HG03442 (cell line): ENCODE results near the gene PLXNC1.
A peak's percentile ranks its signal among the peaks of the same experiment; 100 is the strongest.
"Not testable (repeated sequence)": the region's sequence is repeated elsewhere in the genome, so short reads cannot be mapped to it uniquely, and the experiment has no call there.

Experiments
- ATAC-seq: cut with Tn5 transposase; IDR thresholded peaks from one replicate; pipeline ENCODE4 v1.9.1; 2021; ENCODE audit warnings: mild to moderate bottlenecking, moderate library complexity; ENCODE audit not compliant: unreplicated experiment

PLXNC1 gene

DNA sequence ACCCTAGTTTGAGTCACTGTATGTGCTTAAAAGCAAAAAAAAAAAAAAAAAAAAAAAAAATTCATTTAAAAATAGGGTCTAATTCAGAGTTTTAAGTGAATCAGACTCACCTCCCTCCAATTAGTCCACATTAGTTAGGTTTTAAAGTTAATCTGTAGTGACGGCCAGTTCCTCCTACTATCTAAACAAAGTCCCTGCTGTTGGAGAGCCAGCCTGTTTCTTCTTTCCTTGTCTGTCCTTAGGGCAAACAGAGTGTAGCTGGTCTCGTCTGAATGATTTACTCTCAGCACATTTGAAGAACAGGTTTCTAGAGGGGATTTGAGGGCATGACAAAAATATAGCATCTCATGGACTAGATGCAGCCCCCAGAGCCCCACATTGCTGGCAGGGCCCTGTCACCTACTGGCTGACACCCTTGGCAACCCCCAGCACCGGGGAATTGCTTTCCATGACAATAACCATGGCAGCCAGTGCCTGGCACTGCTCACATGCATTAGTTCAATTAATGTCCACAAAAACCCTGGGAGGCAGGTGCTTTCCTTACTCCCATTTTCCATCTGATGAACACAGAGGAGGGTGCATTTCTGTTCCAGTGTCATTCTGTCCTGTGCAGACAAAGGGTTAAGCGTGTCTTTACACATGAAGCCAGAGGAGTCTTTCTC is 138.3 kb downstream of the PLXNC1 start:
- ATAC-seq, result no peak

DNA sequence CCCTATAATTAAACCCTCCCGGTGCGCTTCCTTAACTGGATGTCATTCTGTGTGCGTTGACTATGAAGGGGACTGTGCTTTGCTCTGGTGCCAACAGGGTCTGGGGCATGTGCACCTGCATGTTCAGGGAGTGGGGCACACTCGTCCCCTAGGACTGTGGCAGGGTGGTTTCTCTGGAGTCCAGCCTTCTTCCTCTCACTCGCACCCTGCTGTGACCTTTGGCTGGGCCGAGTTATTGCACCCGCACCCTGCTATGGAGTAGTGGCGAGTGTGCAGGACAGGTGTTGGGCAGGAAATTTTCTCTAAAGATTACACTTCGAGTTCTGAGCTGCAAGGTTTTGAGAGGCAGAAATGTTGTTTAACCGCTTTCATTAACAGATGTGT is 138.9 kb downstream of the PLXNC1 start:
- no peak for ATAC-seq

DNA sequence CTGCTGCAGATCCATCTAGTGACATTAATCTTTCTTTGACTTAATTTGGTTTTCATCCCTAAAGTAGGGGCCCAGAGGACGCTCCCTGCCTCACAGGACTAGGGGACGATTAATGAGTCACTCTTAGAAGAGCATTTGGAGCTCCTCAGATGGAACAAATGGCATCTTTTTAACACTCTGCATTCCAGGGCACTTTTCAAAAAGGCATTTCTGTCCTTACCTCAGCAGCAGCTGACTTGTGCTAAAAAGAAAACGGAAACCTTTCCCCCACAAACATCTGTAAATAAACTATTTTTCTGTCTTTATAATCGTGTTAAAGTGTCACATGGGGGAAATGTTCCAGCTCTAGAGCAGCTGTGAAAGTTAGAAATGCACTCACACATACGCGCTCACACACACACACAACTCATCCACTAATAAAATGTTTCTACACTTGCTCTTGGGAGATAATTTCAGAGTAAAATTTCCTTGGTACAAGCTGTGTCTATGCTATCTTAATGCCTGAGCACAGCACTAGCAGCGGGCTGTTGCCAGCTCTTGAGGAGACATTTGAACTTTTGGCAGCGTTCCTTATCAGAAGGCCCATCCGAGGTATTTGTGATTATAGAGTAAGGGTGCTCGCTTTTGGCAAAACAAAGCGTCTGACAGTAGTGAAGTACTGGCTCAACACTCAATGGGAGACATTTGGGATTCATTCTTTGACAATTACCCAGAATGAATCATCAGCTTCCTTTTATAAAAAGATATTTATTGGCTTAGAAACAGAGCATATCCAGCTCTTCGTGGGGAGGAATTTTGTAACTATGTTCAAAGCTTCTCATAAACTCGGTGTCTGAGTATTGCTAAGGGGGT is 141.3 kb downstream of the PLXNC1 start:
- no peak for ATAC-seq

DNA sequence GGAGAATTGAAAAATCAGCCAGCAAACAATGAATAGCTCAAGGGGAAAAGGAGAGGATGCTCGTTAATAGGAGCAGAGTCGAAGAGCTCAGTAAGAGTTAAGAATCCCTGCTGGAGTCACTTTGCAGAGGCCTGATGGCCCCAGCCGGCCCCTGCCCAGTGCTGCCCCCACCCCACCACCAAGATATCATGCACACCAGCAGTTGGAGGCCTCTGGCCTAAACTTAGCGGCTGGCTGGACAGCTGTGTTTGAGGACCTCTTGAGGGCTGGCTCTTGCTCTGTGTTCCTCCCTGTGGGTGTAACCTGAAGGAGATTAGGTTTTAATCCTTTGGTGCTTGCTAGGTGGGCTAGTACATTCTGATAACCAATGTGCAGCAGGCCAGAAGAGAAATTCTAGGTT is 142.0 kb downstream of the PLXNC1 start:
- no peak for ATAC-seq

DNA sequence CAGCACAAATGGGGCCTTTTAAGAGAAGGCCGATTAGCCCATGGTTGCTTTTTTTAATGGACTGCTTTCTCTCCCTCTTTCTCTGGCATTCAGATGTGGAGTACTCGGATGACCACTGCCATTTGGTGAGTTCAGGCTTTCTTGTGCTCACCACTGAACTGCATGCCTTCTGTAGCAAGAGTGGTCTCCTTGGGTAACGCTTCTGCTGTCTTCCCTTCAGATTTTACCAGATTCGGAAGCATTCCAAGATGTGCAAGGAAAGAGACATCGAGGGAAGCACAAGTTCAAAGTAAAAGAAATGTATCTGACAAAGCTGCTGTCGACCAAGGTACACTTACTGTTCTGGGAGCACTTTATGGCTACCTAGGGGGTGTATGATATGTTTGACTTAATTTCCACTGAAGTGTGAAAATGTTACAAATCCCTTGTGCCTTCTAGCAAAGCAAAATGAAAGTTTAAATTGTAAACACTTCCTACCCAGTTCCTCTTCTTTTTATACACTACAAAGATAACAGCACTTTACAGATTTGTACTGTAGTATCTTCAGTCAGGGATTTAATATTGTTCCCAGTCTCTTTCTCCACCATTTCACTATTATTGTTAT is 148.8 kb downstream of the PLXNC1 start:
- ATAC-seq, result no peak

DNA sequence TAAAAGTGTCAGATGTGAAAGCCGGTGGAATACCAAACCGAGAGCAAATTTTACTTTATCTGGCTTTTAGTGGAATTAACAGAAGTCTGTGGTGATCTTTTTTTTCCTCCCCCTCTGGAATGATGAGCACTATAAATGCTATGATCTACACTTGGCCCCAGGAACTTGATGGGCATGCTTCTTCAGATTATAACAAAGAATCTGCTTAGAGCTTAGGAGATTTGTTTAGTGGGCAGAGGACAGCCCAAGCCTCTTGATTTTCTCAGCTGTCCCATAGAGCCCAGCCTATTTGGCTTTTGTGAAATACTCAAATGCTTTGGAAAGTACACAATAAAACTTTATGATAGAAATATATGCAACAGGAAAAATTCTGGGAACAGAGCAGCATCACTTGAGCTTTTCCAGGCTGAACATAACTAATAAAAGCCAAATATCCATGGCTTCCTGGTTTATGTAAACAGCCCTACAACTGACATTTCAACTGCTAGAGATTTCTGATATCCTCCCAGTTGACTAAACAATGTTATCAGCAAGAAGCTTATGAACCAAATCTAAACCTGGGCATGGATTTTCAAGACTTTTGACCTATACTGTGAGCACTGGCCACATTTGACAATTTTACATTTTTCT is 149.6 kb downstream of the PLXNC1 start:
- no peak for ATAC-seq

DNA sequence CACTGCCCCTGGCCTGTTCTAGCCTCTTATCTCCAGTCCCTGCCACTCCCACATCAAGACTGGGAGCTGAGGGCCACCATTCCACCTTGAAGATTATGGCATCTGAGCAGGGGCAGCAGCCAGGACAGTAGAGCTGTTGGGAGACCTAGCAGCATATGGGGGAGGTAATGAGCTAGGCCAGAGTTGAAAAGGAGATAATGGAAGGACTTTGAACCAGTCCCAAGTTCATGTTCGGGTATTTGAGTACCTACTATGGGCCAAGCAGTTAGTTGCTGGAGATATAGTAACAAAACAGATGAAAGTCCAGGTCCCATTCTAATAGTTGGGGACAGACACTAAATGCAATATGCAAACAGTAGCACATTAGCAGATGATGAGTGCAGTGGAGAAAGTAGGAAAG is 151.5 kb downstream of the PLXNC1 start:
- no peak for ATAC-seq

DNA sequence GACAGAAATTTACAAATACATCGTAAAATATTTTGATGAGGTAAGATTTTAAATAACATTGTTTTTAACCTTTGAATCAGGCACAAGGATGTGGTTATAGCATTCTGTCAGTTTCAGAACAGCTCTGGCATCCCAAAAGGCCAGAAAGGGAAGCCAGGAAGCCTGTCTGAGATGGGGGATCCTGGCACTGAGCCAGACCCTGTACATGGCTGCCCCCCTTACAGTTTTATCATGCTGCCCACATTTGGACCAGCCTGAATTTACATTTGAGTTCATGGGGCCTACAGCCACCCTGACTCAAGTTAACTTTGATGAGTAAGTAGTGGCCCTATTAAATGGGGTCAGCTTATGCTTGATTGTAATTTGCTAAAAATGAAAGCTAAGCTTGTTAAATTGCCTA is 155.6 kb downstream of the PLXNC1 start:
- ATAC-seq, result no peak

DNA sequence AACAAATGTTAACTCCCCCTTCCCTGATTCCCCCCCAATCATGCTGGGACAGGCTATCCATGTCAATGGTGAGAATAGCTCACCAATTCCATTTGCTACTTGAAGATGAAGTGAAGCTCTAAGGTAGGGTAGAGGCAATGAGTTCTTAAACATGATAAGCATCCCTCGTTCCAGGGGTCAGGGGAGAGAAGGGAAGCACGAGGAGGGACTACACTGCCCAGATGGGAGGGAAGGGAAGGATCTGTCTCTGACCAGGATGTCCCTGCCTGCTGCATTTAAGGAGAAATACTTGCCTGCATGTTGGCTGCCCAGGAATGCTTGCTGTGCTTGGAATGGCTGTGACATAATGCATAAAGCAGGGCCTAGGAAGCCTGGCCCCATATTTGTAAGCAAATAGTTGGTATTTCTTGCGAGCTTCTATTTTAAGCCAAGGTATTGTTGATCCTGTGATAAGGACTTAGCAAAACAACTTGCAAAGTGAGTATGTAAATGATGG is 156.2 kb downstream of the PLXNC1 start:
- no peak for ATAC-seq

DNA sequence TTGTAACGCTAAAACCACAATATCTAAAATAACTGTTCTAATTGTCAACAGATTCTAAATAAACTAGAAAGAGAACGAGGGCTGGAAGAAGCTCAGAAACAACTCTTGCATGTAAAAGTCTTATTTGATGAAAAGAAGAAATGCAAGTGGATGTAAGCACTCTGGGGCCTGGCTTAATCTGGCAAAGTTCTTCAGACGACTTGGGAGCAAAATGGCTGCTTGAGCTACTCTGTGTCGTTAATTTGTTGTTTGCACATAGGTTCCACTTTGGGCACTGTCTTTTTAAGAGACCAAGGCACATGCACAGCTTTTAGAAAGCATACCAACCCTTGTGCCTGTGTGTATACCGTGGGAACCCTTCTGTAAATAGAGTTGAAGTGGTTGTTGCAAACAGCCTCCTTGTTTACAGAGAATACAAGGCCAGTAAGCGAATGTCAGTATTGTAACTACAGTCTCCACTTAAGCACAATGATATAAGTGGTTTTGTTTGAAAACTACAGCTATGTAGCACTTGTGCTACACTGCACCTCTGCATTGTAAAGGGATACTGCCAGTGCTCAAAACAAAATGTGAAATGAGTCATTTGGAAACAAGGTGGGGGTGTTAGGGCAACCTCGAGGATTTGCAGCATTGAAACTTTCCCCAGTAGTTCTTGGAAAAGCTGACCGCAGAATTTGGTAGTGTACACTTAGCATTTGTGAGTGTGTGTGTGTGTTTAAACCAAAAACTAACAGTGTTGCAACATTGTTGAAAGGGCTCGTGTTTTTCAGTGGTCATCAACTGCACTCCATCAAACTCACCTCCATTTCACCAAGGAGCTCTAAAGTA is 157.0 kb downstream of the PLXNC1 start:
- ATAC-seq, result peak; percentile 52

DNA sequence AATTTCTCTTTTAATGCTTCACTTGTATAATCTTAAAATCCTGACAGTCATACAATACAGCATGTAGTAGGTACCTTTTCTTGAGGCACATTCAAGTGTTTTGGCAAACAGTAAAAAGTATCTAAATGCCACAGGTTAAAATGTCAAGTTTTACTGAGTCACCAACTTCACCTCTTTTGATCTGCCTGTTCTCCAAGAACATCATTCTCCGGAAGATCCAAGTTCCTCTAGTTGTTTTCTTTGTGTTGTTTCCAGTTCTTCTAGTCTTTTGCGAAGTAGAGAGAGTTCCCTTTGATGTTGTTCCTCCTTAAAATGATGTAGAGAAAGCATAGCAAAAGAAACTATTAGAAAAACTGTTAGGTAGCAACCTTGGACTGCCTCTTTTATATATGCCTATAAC is 160.2 kb downstream of the PLXNC1 start:
- no peak for ATAC-seq

DNA sequence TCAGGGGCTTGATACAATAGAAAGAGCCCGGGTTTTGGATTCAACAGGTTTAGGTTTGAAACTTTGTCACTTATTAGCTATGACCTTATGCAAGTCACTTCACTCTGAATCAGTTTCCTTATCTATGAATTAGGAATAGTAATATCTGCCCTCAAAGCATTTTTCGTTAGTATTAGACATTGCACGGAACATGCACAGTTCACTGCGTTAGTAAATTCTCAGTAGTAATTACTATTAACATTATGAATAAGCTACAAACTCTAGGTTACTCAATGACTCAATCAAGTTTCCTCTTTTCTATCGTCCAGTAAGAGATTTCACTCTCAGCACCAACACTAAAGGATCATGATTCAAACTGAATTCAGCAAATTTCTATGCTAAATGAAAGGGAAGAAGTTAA is 161.0 kb downstream of the PLXNC1 start:
- ATAC-seq, result peak; percentile 84

DNA sequence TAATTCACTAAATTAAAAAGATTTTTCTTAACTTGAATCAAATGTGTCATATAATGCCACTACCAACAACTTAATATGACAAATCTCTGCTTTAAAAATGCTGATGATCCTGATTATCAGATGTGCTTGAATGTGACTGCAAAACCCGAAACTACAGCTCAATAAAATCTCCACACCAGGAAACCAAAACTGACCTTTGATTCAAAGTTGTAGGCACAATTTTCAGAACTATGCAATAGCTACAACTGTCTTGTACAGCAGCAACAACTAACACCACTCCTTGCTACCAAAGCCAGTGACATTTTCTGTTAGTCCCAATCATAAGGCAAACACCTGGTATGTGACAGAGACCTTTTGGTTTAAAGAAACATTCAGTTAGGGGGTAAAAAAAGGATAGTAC is 164.0 kb downstream of the PLXNC1 start:
- no peak for ATAC-seq

DNA sequence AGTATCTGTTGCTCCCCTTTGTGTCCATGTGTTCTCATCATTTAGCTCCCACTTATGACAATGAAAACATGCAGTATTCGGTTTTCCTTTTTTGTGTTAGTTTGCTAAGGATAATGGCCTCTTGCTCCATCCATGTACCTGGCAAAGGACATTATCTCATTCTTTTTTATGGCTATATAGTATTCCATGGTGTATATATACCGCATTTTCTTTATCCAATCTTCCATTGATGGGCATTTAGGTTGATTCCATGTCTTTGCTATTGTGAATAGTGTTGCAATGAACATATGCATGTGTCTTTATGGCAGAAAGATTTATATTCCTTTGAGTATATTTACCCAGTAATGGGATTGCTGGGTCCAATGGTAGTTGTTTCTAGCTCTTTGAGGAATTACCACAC is 168.2 kb downstream of the PLXNC1 start:
- ATAC-seq, result not testable (repeated sequence)

DNA sequence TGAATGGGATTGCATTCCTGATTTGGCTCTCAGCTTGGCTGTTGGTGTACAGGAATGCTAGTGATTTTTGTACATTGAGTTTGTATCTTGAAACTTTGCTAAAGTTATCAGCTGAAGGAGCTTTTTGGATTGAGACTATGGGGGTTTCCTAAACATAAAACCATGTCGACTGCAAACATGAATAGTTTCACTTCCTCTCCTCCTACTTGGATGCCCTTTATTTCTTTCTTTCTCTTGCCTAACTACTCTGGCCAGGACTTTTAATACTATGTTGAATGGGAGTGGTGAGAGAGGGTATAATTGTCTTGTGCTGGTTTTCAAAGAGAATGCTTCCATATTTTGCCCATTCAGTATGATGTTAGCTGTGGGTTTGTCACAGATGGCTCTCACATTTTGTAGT is 169.8 kb downstream of the PLXNC1 start:
- ATAC-seq, result peak; percentile 59

DNA sequence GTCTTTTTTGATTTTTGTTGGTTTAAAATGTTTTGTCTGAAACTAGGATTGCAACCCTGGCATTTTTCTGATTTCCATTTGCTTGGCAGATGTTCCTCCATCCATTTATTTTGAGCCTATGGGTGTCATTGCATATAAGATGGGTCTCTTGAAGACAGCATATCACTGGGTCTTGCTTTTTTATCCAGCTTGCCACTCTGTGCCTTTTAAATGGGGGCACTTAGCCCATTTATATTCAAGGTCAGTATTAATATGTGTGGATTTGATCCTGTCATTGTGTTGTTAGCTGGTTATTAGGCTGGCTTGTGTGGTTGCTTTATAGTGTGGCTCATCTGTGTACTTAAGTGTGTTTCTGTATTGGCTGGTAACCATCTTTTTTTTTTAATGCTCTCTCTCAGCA is 171.7 kb downstream of the PLXNC1 start:
- no peak for ATAC-seq

DNA sequence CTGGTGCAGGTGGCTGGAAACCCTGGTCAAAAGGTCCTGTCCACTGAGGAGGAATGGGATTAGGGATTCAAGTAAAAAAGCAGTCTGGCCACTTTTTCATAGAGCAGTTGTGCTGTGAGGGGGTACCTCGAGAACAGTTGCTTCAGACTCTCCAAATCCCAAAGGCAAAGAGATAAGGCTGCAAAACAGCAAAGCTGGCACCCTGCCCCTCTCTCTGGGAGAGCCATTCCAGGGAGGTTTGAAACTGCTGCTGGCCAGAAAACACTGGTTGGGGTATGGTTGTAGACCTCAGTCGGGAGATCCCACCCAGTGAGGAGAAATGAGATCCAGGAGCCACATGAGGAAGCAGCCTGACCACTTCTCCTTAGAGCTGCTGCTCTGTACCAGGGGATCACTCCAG is 174.0 kb downstream of the PLXNC1 start:
- ATAC-seq, result no peak

DNA sequence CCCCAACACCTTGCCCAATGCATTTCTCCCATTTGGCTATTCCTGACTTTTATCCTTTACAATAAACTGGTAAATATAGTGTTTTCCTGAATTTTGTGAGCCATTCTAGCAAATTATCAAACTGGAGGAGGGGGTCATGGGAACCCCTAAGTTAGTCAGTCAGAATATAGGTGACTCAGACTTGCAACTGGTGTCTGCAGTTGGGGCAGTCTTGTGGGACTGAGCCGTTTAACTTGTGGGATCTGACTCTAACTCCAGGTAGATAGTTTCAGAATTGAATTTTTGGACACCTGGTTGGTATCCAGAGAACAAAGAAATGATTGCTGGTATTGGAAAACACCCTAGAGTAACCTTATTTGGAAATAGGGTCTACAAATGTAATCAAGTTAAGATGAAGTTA is 177.9 kb downstream of the PLXNC1 start:
- no peak for ATAC-seq

DNA sequence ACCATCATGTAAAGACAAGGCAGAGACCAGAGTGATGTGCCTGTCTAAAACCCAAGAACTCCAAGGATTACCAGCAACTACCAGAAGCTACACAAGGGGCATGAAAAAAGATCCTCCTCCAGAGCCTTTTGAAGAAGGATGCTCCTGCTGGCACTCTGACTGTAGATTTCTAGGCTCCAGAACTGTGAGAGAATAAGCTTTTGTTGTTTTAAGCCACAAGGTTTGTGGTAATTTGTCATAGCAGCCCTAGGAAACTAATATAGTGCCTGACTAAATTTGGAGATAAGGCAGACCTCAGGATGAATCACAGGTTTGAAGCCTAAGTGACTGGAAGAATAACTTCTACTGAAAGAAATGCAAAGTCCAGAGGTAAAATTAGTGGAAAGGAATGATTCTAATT is 178.3 kb downstream of the PLXNC1 start:
- no peak for ATAC-seq

DNA sequence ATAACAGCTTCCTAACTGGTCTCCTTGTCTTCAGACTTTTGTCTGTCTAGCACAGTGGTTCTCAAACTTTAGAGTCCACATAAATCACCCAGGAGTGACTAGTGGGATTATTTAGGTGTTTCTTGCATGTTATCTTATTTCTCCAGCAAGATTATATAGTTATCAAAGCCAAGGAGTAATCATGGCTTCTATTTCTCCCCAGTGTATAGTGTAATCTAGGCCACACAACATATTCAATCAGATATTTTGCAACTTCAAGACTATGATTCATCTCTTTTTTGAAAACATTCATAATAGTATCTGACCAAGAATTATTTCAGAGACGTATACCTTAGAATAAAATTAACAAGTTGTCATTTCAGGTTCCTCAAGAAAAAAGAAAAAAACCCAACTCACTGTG is 179.4 kb downstream of the PLXNC1 start:
- no peak for ATAC-seq

DNA sequence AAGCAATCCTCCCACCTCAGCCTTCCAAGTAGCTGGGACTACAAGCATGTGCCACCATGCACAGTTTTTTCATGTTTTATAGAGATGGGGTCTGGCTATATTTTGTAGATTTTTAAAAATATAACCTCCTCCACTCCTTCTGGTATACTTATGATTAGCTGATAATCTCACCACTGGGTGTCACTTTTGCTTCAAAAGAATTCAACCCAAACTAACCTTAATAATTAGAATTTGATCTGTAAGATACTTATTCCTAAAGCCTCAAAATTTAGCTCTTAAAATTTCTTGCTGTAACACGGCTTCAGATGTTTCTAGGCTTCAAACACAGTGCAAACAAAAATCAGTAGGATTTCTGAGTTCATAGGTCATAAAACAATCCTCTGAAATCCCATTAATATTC is 181.0 kb downstream of the PLXNC1 start:
- ATAC-seq, result no peak
